ENCODE results near the gene DEGS1. TPM values are rescaled to one million over a fixed set of nuclear protein-coding genes. Genes with fewer than 3 reads are reported as not detected.
A peak's percentile ranks its signal among the peaks of the same experiment; 100 is the strongest.

The DEGS1 gene
- total RNA-seq, 1 donor from 2014 or later: 143 TPM

DNA sequence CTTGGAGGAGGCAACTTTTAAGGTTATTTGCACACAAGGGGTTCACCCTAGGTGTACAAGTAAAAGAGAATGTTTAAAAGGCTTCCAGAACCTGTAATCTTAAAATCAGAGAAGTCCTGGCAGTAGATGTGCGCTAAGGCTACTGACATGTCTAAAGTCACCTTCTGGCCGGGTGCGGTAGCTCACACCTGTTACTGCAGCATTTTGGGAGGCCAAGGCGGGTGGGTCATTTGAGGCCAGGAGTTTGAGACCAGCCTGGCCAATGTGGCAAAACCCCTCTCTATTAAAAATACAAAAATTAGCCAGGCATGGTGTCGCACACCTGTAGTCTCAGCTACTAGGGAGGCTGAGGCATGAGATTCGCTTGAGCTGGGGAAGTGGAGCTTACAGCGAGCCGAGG, 20.3 kb upstream of the DEGS1 start:
- Mint-ChIP-seq H3K4me3 (ENCODE audit: unreplicated experiment) (no peak overlapping the region), H3K36me3 (ENCODE audit: low read depth) (peaks cover 6% of the 10 kb centered on the region), H3K27me3 (ENCODE audit: low read depth) (no peaks in the 10 kb centered on the region), H3K27ac (ENCODE audit: unreplicated experiment) (no peak overlapping the region), H3K4me1 (ENCODE audit: low read depth) (no peaks in the 10 kb centered on the region), H3K9me3 (ENCODE audit: low read depth) (no peaks in the 10 kb centered on the region)
- TF ChIP-seq, protein P1, sequence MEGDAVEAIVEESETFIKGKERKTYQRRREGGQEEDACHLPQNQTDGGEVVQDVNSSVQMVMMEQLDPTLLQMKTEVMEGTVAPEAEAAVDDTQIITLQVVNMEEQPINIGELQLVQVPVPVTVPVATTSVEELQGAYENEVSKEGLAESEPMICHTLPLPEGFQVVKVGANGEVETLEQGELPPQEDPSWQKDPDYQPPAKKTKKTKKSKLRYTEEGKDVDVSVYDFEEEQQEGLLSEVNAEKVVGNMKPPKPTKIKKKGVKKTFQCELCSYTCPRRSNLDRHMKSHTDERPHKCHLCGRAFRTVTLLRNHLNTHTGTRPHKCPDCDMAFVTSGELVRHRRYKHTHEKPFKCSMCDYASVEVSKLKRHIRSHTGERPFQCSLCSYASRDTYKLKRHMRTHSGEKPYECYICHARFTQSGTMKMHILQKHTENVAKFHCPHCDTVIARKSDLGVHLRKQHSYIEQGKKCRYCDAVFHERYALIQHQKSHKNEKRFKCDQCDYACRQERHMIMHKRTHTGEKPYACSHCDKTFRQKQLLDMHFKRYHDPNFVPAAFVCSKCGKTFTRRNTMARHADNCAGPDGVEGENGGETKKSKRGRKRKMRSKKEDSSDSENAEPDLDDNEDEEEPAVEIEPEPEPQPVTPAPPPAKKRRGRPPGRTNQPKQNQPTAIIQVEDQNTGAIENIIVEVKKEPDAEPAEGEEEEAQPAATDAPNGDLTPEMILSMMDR (IDR thresholded peaks at IDR 0.05): no peak
- DNase-seq (ENCODE audit: low spot score): no peak

DNA sequence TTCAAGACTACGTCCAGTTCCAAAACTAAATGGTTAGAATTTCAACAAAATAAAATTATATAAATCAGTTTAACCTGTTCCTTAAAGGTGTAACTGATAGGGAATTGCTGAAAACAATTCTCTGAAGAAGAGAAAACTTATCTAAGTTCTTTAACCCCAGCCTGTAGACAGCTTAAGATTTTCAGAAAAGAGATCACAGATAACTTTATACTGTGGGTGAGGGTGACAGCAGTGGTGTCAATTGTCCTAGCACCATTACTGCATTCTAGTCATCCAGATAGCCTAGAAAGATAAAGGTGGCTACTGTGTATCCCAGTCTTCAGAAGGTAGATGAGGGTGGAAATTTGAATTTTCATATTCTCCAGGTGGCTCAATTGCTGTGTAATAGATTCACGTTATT, 19.7 kb upstream of the DEGS1 start:
- no peaks in the 10 kb centered on the region for H3K4me1 Mint-ChIP-seq (ENCODE audit: low read depth)
- no peak overlapping the region for H3K4me3 Mint-ChIP-seq (ENCODE audit: unreplicated experiment)
- H3K27ac Mint-ChIP-seq (ENCODE audit: unreplicated experiment): no peak overlapping the region
- no peak for DNase-seq (ENCODE audit: low spot score)
- TF ChIP-seq, protein P1 (IDR thresholded peaks at IDR 0.05): no peak
- H3K27me3 Mint-ChIP-seq (ENCODE audit: low read depth): no peaks in the 10 kb centered on the region
- peaks cover 4% of the 10 kb centered on the region for H3K36me3 Mint-ChIP-seq (ENCODE audit: low read depth)
- H3K9me3 Mint-ChIP-seq (ENCODE audit: low read depth): no peaks in the 10 kb centered on the region

DNA sequence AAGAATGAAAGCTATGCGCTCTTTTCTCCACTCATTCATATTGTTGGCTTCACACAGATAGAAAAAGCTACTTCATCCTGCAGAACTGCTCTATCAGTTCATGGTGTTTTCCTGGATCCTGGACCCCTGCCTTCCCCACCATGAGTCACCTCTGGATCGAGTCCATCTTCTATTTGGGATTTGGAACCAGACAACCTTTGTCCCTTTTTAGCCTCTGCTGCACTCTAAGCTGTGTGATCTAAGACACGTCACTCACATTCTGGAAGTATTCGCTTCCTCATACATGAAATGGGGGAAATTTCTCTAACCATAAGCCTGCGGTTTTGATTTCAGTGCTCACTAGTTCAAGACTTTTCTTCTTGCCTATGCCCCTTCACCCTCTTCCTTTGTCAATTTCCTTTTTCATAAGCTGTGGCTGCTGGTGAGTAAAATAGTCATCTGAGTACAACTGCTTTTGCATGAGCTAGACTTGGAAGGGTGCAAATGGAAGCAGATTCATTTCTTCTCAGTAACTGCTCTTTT, 14.1 kb upstream of the DEGS1 start:
- Mint-ChIP-seq H3K27ac (ENCODE audit: unreplicated experiment) (peak overlapping the region; percentile 68), H3K9me3 (ENCODE audit: low read depth) (no peaks in the 10 kb centered on the region), H3K27me3 (ENCODE audit: low read depth) (no peaks in the 10 kb centered on the region), H3K4me3 (ENCODE audit: unreplicated experiment) (peak overlapping the region; percentile 20), H3K4me1 (ENCODE audit: low read depth) (peaks cover 22% of the 10 kb centered on the region), H3K36me3 (ENCODE audit: low read depth) (no peaks in the 10 kb centered on the region)
- no peak for DNase-seq (ENCODE audit: low spot score)
- TF ChIP-seq, protein P1 (IDR thresholded peaks at IDR 0.05): no peak

DNA sequence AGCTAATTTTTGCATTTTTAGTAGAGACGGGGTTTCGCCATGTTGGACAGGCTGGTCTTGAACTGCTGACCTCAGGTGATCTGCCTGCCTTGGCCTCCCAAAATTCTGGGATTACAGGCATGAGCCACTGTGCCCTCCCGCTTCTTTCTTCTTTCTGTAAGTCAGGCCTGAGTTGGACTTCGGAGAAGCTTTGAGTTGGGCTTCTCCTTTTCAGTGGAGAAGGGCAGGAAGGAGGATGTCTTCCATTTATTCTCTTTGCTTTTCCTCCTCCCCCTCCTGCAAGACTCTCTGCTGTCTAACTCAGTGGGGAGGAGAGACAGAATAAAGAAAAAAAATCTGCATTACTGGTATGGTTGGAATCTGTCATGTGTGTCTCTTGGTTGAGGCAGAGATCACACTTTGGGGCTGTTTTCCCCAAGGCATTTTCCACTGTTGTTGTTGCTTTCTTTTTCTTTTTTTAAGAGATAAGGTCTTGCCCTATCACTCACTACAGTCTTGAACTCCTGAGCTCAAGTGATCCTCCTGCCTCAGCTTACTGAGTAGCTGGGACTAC, 13.2 kb upstream of the DEGS1 start:
- H3K9me3 Mint-ChIP-seq (ENCODE audit: low read depth): no peaks in the 10 kb centered on the region
- H3K27me3 Mint-ChIP-seq (ENCODE audit: low read depth): no peaks in the 10 kb centered on the region
- peaks cover 22% of the 10 kb centered on the region for H3K4me1 Mint-ChIP-seq (ENCODE audit: low read depth)
- peak overlapping the region; percentile 12 for H3K27ac Mint-ChIP-seq (ENCODE audit: unreplicated experiment)
- H3K36me3 Mint-ChIP-seq (ENCODE audit: low read depth): no peaks in the 10 kb centered on the region
- TF ChIP-seq, protein P1 (IDR thresholded peaks at IDR 0.05): no peak
- no peak overlapping the region for H3K4me3 Mint-ChIP-seq (ENCODE audit: unreplicated experiment)
- no peak for DNase-seq (ENCODE audit: low spot score)

DNA sequence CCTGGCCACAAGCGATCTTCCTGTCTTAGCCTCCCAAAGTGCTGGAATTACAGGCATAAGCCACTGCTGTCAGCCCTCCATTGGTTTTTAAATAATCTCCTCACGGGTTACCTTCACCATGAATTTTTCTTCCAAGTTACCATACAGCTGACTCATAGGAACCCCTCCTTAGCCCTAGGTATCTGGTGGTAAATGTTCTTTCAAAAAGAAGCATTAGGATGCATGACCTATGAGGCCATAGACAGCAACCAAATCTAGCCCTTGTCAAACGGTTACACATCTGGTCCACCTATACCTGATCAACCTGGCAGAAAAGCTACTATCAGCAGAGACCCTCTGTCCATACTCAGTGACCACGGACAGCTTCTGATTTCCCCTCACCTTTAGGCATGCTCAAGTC, 12.7 kb upstream of the DEGS1 start:
- H3K4me3 Mint-ChIP-seq (ENCODE audit: unreplicated experiment): no peak overlapping the region
- H3K27ac Mint-ChIP-seq (ENCODE audit: unreplicated experiment): no peak overlapping the region
- TF ChIP-seq, protein P1 (IDR thresholded peaks at IDR 0.05): no peak
- H3K9me3 Mint-ChIP-seq (ENCODE audit: low read depth): no peaks in the 10 kb centered on the region
- H3K27me3 Mint-ChIP-seq (ENCODE audit: low read depth): no peaks in the 10 kb centered on the region
- no peaks in the 10 kb centered on the region for H3K36me3 Mint-ChIP-seq (ENCODE audit: low read depth)
- DNase-seq (ENCODE audit: low spot score): no peak
- peaks cover 23% of the 10 kb centered on the region for H3K4me1 Mint-ChIP-seq (ENCODE audit: low read depth)
